ENCODE results near the gene ONECUT2. TPM values are rescaled to one million over a fixed set of nuclear protein-coding genes. Genes with fewer than 3 reads are reported as not detected.

Gene ONECUT2
- total and polyA plus RNA-seq, 9 of the 15 experiments (the other 6 are each of a cell fraction or from before 2014, with no cell fraction given) = 0.27 to 2.5 (median 0.83) TPM

DNA sequence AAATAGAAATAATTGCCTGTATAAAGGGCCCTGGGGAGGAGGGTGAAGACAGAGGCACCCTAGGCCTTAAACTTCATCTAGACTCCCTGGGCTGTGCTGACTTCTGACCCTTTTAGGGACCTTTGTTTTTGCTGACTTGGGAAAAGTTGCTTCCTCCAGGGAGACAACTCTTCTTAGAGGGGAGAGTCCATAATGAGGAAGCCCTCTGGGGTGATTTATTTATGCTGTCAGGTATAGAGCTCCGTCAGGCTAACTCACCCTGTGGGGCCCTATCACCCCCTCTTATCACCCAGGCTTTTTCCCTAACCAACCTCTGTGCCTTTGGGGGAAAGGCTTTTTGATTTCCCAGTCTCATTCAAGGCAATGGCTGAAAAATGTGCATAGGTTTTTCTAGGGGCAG is 8.1 kb downstream of the ONECUT2 start:
- Histone ChIP-seq H3K36me3 (ENCODE audit: control insufficient read depth, insufficient read depth, low read length) (no peaks in the 10 kb centered on the region), H2AFZ (ENCODE audit: low read depth, low read length) (no peak overlapping the region), H3K4me3 (no peak overlapping the region), H3K4me2 (ENCODE audit: insufficient read depth, low read length) (no peak overlapping the region), H3K27ac (ENCODE audit: extremely low read depth, low read depth, low read length) (no peak overlapping the region), H3K9me1 (ENCODE audit: control insufficient read depth, insufficient read depth, low read length) (no peaks in the 10 kb centered on the region), H4K20me1 (replicated peaks; ENCODE audit: control insufficient read depth, insufficient read depth, low read length) (peaks cover 10% of the 10 kb centered on the region; the same call in 1 of the 2 replicates), H3K79me2 (ENCODE audit: control insufficient read depth, insufficient read depth, low read length) (no peaks in the 10 kb centered on the region), H3K4me1 (replicated peaks in 1 of 2; ENCODE audit: control insufficient read depth in 2 of 2, insufficient read depth in 2 of 2, low read length in 2 of 2) (peaks cover 4% of the 10 kb centered on the region in 2 experiments; a peak in 4 of 5 replicates), H3K27me3 (ENCODE audit: control insufficient read depth in 2 of 2, insufficient read depth in 2 of 2, low read length in 2 of 2) (no peaks in the 10 kb centered on the region), H3K9ac (ENCODE audit: insufficient read depth in 1 of 2, low read depth in 2 of 2, low read length in 2 of 2) (no peak overlapping the region), H3K9me3 (replicated peaks; ENCODE audit: control insufficient read depth, insufficient read depth, low read depth, low read length) (no peaks in the 10 kb centered on the region)
- CTCF ChIA-PET (ENCODE audit: low intra/inter-chr PET ratio) = no interaction called here
- in situ Hi-C loops (cut with MboI) = no loop called here
- DNase-seq (ENCODE audit: extremely low read depth in 1 of 4, low spot score in 3 of 4) (no peak), FAIRE-seq (no peak), ATAC-seq (no peak)
- BruUV-seq (replicated peaks) = no TSS peak
- intact Hi-C loops (cut with micrococcal nuclease) = loop anchor here (10.0 kb wide), 1 partner anchor 578 kb away; no protein-coding TSS in a partner anchor
- POLR2A ChIA-PET = interaction anchor here (1.7 kb wide), 1 partner anchor 8 kb away, joined by 6 read pairs; the partner anchor contains the start of gene ONECUT2
- WGBS (ENCODE audit: insufficient coverage, low coverage, missing lambda C conversion rate) = 0% methylated on average over 1 of the region's 1 CpG
- TF ChIP-seq ZNF75A (CRISPR knock-in tag; IDR thresholded peaks at IDR 0.05) = no peak
- TF ChIP-seq NCOA4 (IDR thresholded peaks at IDR 0.05; ENCODE audit: partially characterized antibody) = no peak
- TF ChIP-seq DACH1 (IDR thresholded peaks at IDR 0.05; ENCODE audit: partially characterized antibody) = no peak
- no peak for TF ChIP-seq ZNF551 (CRISPR knock-in tag; IDR thresholded peaks at IDR 0.05)
- peak; percentile 34; the same call in 1 of the 2 replicates for TF ChIP-seq C11orf30 (IDR thresholded peaks at IDR 0.05; ENCODE audit: low read depth)
- TF ChIP-seq ZNF316 (IDR thresholded peaks at IDR 0.05) = peak; percentile 52; the same call in 1 of the 2 replicates
- TF ChIP-seq NFIC (IDR thresholded peaks at IDR 0.05) = no peak
- TF ChIP-seq, protein P1, sequence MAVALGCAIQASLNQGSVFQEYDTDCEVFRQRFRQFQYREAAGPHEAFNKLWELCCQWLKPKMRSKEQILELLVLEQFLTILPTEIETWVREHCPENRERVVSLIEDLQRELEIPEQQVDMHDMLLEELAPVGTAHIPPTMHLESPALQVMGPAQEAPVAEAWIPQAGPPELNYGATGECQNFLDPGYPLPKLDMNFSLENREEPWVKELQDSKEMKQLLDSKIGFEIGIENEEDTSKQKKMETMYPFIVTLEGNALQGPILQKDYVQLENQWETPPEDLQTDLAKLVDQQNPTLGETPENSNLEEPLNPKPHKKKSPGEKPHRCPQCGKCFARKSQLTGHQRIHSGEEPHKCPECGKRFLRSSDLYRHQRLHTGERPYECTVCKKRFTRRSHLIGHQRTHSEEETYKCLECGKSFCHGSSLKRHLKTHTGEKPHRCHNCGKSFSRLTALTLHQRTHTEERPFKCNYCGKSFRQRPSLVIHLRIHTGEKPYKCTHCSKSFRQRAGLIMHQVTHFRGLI (CRISPR knock-in tag; IDR thresholded peaks at IDR 0.05) = no peak
- TF ChIP-seq CBFA2T3 (IDR thresholded peaks at IDR 0.05) = no peak
- TF ChIP-seq CXXC5 (CRISPR knock-in tag; IDR thresholded peaks at IDR 0.05) = no peak
- no peak for TF ChIP-seq POLR2B (IDR thresholded peaks at IDR 0.05; ENCODE audit: low read depth, partially characterized antibody)
- peak; percentile 58 for TF ChIP-seq MAFG (tag; conservative IDR thresholded peaks at IDR 0.05)
- no peak for TF ChIP-seq ASH1L (IDR thresholded peaks at IDR 0.05; ENCODE audit: borderline replicate concordance, low read depth, partially characterized antibody)
- TF ChIP-seq, protein P2, sequence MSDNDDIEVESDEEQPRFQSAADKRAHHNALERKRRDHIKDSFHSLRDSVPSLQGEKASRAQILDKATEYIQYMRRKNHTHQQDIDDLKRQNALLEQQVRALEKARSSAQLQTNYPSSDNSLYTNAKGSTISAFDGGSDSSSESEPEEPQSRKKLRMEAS (CRISPR knock-in tag; IDR thresholded peaks at IDR 0.05) = no peak
- peak; percentile 74 for TF ChIP-seq MEIS2 (IDR thresholded peaks at IDR 0.05; ENCODE audit: partially characterized antibody)
- no peak for TF ChIP-seq FOXK1 (CRISPR knock-in tag; IDR thresholded peaks at IDR 0.05; ENCODE audit: borderline replicate concordance)
- TF ChIP-seq FOXA1 (IDR thresholded peaks at IDR 0.05; ENCODE audit: borderline replicate concordance) = no peak
- TF ChIP-seq RFX1 (IDR thresholded peaks at IDR 0.05) = no peak
- TF ChIP-seq, protein P3, sequence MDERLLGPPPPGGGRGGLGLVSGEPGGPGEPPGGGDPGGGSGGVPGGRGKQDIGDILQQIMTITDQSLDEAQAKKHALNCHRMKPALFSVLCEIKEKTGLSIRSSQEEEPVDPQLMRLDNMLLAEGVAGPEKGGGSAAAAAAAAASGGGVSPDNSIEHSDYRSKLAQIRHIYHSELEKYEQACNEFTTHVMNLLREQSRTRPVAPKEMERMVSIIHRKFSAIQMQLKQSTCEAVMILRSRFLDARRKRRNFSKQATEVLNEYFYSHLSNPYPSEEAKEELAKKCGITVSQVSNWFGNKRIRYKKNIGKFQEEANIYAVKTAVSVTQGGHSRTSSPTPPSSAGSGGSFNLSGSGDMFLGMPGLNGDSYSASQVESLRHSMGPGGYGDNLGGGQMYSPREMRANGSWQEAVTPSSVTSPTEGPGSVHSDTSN (CRISPR knock-in tag; IDR thresholded peaks at IDR 0.05; ENCODE audit: low read depth) = no peak
- TF ChIP-seq, protein P3 (tag; conservative IDR thresholded peaks at IDR 0.05; ENCODE audit: low read depth) = 0 out of 2 replicates have a peak, but pooled peaks have one; percentile 40
